Transverse colon (tissue), 4 donors: Measurements from ENCODE around the gene CDS1.

Source experiments
- CTCF ChIP-seq, 5 experiments: fragments of 200-600 bp in 3 of 5; fragments of 450-650 bp in 2 of 5; sonication (generic) in 3 of 5; IDR thresholded peaks; 1 replicate in 2 of 5; 2 replicates in 3 of 5; pipeline ENCODE4 v1.5.1; 2016 to 2017; ENCODE audit warnings: antibody characterized with exemption in 5 of 5, inconsistent platforms in 3 of 5, mild to moderate bottlenecking in 2 of 5, moderate library complexity in 1 of 5
- EP300 ChIP-seq: sonication (generic); formaldehyde crosslinking; IDR thresholded peaks from one replicate; pipeline ENCODE4 v1.6.1; 2017; ENCODE audit warnings: antibody characterized with exemption, low read depth
- POLR2A ChIP-seq: fragments of 450-650 bp; IDR thresholded peaks from one replicate; pipeline ENCODE4 v1.6.1; 2016; ENCODE audit warnings: antibody characterized with exemption, mild to moderate bottlenecking, moderate library complexity
- POLR2AphosphoS5 ChIP-seq, 3 donors: sonication (generic); formaldehyde crosslinking; IDR thresholded peaks; one replicate each; pipeline ENCODE4 v1.6.1; 2016; ENCODE audit warnings: antibody characterized with exemption in 3 of 3

- TF ChIP-seq CTCF (IDR thresholded peaks at IDR 0.05) (no peak), EP300 (no peak), POLR2AphosphoS5 (IDR thresholded peaks at IDR 0.05) (no peak), POLR2A (no peak)
Measured at GRCh38 chr4:84579403-84579776, 3.5 kb upstream of the CDS1 start.
